NCI-H1417 treated with DMSO at 0.1 percent for 48 hours (cell line): Measurements from ENCODE around the gene ZYX.
"Not testable (repeated sequence)": the region's sequence is repeated elsewhere in the genome, so short reads cannot be mapped to it uniquely, and the experiment has no call there.

Source experiments
- DNase-seq: peaks from one replicate; lab custom pipeline; 2025; lab: John Stamatoyannopoulos, UW

The ZYX gene

GRCh38 chr7:143396625-143397556 is 15.7 kb downstream of the ZYX start:
- no peak for DNase-seq

- DNase-seq, result no peak
Measured at GRCh38 chr7:143397710-143398530, 16.8 kb downstream of the ZYX start.

GRCh38 chr7:143398616-143399015 is 17.5 kb downstream of the ZYX start:
- DNase-seq, result no peak

GRCh38 chr7:143399151-143399550 is 18.0 kb downstream of the ZYX start:
- no peak for DNase-seq

- DNase-seq, result no peak
Measured at GRCh38 chr7:143399642-143400041, 18.5 kb downstream of the ZYX start.

GRCh38 chr7:143401265-143401664 is 20.1 kb downstream of the ZYX start:
- DNase-seq, result no peak

- not testable (repeated sequence) for DNase-seq
Measured at GRCh38 chr7:143402233-143402632, 21.1 kb downstream of the ZYX start.

- DNase-seq, result no peak
Measured at GRCh38 chr7:143405173-143406001, 24.2 kb downstream of the ZYX start.

GRCh38 chr7:143406002-143406357 is 24.8 kb downstream of the ZYX start:
- no peak for DNase-seq

- DNase-seq, result no peak
Measured at GRCh38 chr7:143407287-143408251, 26.4 kb downstream of the ZYX start.

GRCh38 chr7:143408252-143408685 is 27.1 kb downstream of the ZYX start:
- DNase-seq, result no peak

GRCh38 chr7:143408686-143409561 is 27.8 kb downstream of the ZYX start, which contains the start of gene EPHA1:
EPHA1 (minus strand) TSS chr7:143408856; CDS start chr7:143408805, 51 bp downstream.
- no peak for DNase-seq

GRCh38 chr7:143410521-143411004 is 29.4 kb downstream of the ZYX start:
- no peak for DNase-seq

- DNase-seq, result no peak
Measured at GRCh38 chr7:143411976-143412708, 31.0 kb downstream of the ZYX start.

GRCh38 chr7:143413123-143413522 is 32.0 kb downstream of the ZYX start:
- no peak for DNase-seq

- DNase-seq, result not testable (repeated sequence)
Measured at GRCh38 chr7:143415209-143415608, 34.1 kb downstream of the ZYX start.

GRCh38 chr7:143415742-143416397 is 34.7 kb downstream of the ZYX start:
- DNase-seq, result no peak

GRCh38 chr7:143416565-143417149 is 35.5 kb downstream of the ZYX start:
- no peak for DNase-seq
